Loucy (cell line): ENCODE results near the gene LPO.

ENCODE experiments used
- H2AFZ ChIP-seq: fragments of 200-600 bp; sonication (generic); 2 replicates; pipeline ENCODE4 v1.6.0; 2016; ENCODE audit warnings: antibody characterized with exemption, mild to moderate bottlenecking, low read length, moderate library complexity
- H3F3A ChIP-seq: fragments of 200-600 bp; 2 replicates; pipeline ENCODE4 v1.6.0; 2016; ENCODE audit warnings: antibody characterized with exemption, low read depth, mild to moderate bottlenecking
- H3K27me3 ChIP-seq: fragments of 200-600 bp; sonication (generic); 2 replicates; pipeline ENCODE4 v1.6.1; 2014; ENCODE audit warnings: low read length, mild to moderate bottlenecking; ENCODE audit not compliant: insufficient read depth, poor library complexity, severe bottlenecking
- H3K36me3 ChIP-seq: fragments of 200-600 bp; sonication (generic); 2 replicates; pipeline ENCODE4 v1.6.1; 2016; ENCODE audit warnings: low read length; ENCODE audit not compliant: insufficient read depth
- H3K4me1 ChIP-seq: fragments of 200-600 bp; sonication (generic); 2 replicates; pipeline ENCODE4 v1.5.1; 2014; ENCODE audit warnings: low read length, mild to moderate bottlenecking; ENCODE audit not compliant: insufficient read depth, poor library complexity, severe bottlenecking
- H3K4me2 ChIP-seq: fragments of 200-600 bp; sonication (generic); 2 replicates; pipeline ENCODE4 v1.6.0; 2014; ENCODE audit warnings: antibody characterized with exemption, low read length, low read depth, mild to moderate bottlenecking; ENCODE audit not compliant: poor library complexity, severe bottlenecking
- H3K4me3 ChIP-seq: fragments of 200-600 bp; sonication (generic); 2 replicates; pipeline ENCODE4 v1.5.1; 2014; ENCODE audit warnings: low read length, mild to moderate bottlenecking, mixed read lengths; ENCODE audit not compliant: poor library complexity, severe bottlenecking
- H3K79me2 ChIP-seq: fragments of 200-600 bp; sonication (generic); 2 replicates; pipeline ENCODE4 v1.6.1; 2014; ENCODE audit warnings: low read length; ENCODE audit not compliant: insufficient read depth
- H3K9ac ChIP-seq: fragments of 200-600 bp; sonication (generic); 2 replicates; pipeline ENCODE4 v1.6.0; 2014; ENCODE audit warnings: mild to moderate bottlenecking, low read depth, low read length, moderate library complexity; ENCODE audit not compliant: poor library complexity, severe bottlenecking
- H3K9me2 ChIP-seq: fragments of 200-600 bp; sonication (generic); replicated peaks from 2 replicates; pipeline ENCODE4 v1.6.1; 2016; ENCODE audit warnings: low read depth, low read length, mixed read lengths
- H3K9me3 ChIP-seq: fragments of 200-600 bp; sonication (generic); 2 replicates; pipeline ENCODE4 v1.6.1; 2014; ENCODE audit warnings: mild to moderate bottlenecking, antibody characterized with exemption, low read length, low read depth; ENCODE audit not compliant: insufficient read depth
- H4K20me1 ChIP-seq: fragments of 200-600 bp; sonication (generic); 2 replicates; pipeline ENCODE4 v1.6.0; 2014; ENCODE audit warnings: antibody characterized with exemption, low read length, mild to moderate bottlenecking; ENCODE audit not compliant: insufficient read depth, poor library complexity, severe bottlenecking
- CTCF ChIP-seq: fragments of 200-600 bp; sonication (generic); conservative IDR thresholded peaks from 2 replicates; pipeline ENCODE4 v1.5.1; 2014; ENCODE audit warnings: mild to moderate bottlenecking, antibody characterized with exemption, low read length
- EZH2phosphoT487 ChIP-seq: fragments of 200-600 bp; IDR thresholded peaks from 2 replicates; pipeline ENCODE4 v1.6.1; 2018; ENCODE audit warnings: antibody characterized with exemption, mild to moderate bottlenecking, moderate library complexity, borderline replicate concordance

LPO gene

GRCh38 chr17:58208344-58208743 lies 30.0 kb upstream of the LPO start:
- H3K36me3 ChIP-seq, result peaks cover 5% of the 10 kb centered on the region; the same call in 1 of the 2 replicates
- H3K9me3 ChIP-seq, result no peaks in the 10 kb centered on the region
- no peaks in the 10 kb centered on the region for H3K27me3 ChIP-seq
- H3K9me2 ChIP-seq, result no peaks in the 10 kb centered on the region
- H3K79me2 ChIP-seq, result no peaks in the 10 kb centered on the region
- H3K4me1 ChIP-seq, result no peaks in the 10 kb centered on the region
- H3K4me3 ChIP-seq, result no peak overlapping the region
- no peaks in the 10 kb centered on the region for H4K20me1 ChIP-seq
- H3K9ac ChIP-seq, result no peak overlapping the region
- no peak overlapping the region for H3K4me2 ChIP-seq
- no peaks in the 10 kb centered on the region for H3F3A ChIP-seq
- H2AFZ ChIP-seq, result no peak overlapping the region
- TF ChIP-seq EZH2phosphoT487 (no peak), CTCF (no peak)

DNA sequence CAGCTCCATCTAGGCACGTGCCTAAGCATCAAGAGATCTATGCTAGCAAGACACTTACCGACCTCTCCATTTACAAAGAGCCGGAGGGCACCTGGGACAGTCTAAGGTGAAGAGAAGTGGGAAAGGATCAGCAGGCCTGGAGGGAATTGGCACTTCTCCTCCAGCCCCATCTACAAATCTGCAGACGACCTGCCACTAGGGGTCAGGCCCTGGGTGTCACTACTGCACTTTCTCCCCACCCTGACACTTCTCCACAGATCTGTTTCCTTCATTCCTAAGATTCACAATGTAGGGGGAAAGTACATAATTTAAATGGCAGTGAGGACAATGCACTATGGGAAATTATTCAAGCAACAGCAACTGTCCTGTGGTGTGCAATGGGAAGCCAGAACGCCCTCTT lies 27.5 kb upstream of the LPO start:
- H3K79me2 ChIP-seq, result no peaks in the 10 kb centered on the region
- no peaks in the 10 kb centered on the region for H3K9me3 ChIP-seq
- no peaks in the 10 kb centered on the region for H3K4me1 ChIP-seq
- H3K9me2 ChIP-seq, result no peaks in the 10 kb centered on the region
- no peak overlapping the region for H2AFZ ChIP-seq
- no peaks in the 10 kb centered on the region for H3K27me3 ChIP-seq
- peaks cover 5% of the 10 kb centered on the region; the same call in 1 of the 2 replicates for H3K36me3 ChIP-seq
- no peak overlapping the region for H3K4me2 ChIP-seq
- H4K20me1 ChIP-seq, result no peaks in the 10 kb centered on the region
- H3K4me3 ChIP-seq, result no peak overlapping the region
- H3K9ac ChIP-seq, result no peak overlapping the region
- TF ChIP-seq CTCF, result peak; percentile 55
- no peak for TF ChIP-seq EZH2phosphoT487
- H3F3A ChIP-seq, result no peaks in the 10 kb centered on the region

DNA sequence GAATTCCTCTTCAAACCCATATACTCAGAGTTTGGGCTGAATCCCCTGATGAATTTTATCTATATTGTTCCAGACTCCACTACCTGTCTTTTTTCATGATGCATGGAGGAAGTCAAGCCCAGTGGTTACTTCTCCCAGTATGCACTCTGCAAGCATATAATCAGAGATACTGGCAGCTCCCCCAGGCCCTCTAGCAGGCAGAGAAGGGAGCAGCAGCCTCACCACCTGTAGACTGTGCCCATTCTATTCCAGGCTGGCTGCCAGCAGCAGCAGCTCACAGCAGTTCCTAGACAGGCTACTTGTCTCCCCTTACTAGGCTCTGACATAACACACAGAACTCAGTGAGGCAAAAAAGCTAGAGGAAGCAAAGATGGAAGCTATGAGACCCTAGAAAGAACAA lies 22.7 kb upstream of the LPO start:
- Histone ChIP-seq H3K9me2 (no peaks in the 10 kb centered on the region), H3K9me3 (no peaks in the 10 kb centered on the region), H3K4me3 (no peak overlapping the region), H3K27me3 (no peaks in the 10 kb centered on the region), H3K4me1 (peaks cover 13% of the 10 kb centered on the region), H3K36me3 (peaks cover 5% of the 10 kb centered on the region; the same call in 1 of the 2 replicates), H3K9ac (no peak overlapping the region), H3K79me2 (no peaks in the 10 kb centered on the region), H3F3A (no peaks in the 10 kb centered on the region), H3K4me2 (no peak overlapping the region), H4K20me1 (no peaks in the 10 kb centered on the region), H2AFZ (no peak overlapping the region)
- TF ChIP-seq EZH2phosphoT487 (no peak), CTCF (peak; percentile 33; the same call in 1 of the 2 replicates)
